ENCODE results near the gene ILDR1. TPM values are rescaled to one million over a fixed set of nuclear protein-coding genes. Genes with fewer than 3 reads are reported as not detected.

The ILDR1 gene
- total and polyA plus RNA-seq, 9 donors: 0.48 to 3.0 (median 0.80) TPM; not detected in 3

DNA sequence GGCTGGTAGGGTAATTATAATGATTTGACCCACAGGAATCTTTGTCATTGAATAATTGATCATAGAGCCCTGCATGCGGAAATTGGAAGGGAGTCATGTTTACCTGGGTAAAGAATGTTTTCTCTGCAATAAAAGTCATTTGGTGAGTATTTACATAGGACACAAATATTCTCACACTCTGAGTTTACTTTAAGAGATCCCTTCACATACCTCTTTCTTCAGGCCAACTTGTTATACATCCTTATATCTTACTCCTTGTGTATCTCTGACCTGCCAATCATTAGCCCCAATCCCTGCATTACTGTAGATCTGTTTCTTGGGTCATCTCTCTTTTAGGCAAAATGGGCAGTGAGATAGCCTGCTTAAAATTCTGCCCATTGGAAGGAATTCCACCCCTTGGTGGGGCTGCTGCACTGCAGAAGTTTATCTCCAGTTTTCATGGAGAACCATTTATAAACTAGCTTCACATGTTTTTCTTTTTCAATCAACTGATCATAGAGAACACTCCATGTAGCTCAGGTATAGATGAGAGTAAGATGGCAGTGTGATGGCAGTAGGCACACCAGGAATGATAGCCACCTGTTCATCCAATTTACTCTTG is 46.2 kb downstream of the ILDR1 start:
- H3K4me1 ChIP-seq (ENCODE audit: insufficient read depth): no peaks in the 10 kb centered on the region
- whole genome bisulfite sequencing, 3 donors: 86 to 88% (median 87%) methylated on average over 1 of the region's 1 CpG
- DNase-seq: no peak
- H3K27ac ChIP-seq: no peak overlapping the region
- no peak for TF ChIP-seq POLR2A (IDR thresholded peaks at IDR 0.05)
- TF ChIP-seq, protein P1, sequence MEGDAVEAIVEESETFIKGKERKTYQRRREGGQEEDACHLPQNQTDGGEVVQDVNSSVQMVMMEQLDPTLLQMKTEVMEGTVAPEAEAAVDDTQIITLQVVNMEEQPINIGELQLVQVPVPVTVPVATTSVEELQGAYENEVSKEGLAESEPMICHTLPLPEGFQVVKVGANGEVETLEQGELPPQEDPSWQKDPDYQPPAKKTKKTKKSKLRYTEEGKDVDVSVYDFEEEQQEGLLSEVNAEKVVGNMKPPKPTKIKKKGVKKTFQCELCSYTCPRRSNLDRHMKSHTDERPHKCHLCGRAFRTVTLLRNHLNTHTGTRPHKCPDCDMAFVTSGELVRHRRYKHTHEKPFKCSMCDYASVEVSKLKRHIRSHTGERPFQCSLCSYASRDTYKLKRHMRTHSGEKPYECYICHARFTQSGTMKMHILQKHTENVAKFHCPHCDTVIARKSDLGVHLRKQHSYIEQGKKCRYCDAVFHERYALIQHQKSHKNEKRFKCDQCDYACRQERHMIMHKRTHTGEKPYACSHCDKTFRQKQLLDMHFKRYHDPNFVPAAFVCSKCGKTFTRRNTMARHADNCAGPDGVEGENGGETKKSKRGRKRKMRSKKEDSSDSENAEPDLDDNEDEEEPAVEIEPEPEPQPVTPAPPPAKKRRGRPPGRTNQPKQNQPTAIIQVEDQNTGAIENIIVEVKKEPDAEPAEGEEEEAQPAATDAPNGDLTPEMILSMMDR (IDR thresholded peaks at IDR 0.05): no peak
- no peak for TF ChIP-seq EP300 (IDR thresholded peaks at IDR 0.05)
- H3K36me3 ChIP-seq: no peaks in the 10 kb centered on the region
- intact Hi-C loops (cut with DNase I): no loop called here
- no peaks in the 10 kb centered on the region for H3K27me3 ChIP-seq
- no peak overlapping the region for H3K4me3 ChIP-seq
- no peaks in the 10 kb centered on the region for H3K9me3 ChIP-seq

GRCh38 chr3:121974601-121975111 is 47.4 kb downstream of the ILDR1 start:
- no peak overlapping the region for H3K4me3 ChIP-seq
- 84 to 85% (median 84%) methylated on average over 2 of the region's 2 CpGs for WGBS, 3 donors
- no peaks in the 10 kb centered on the region for H3K27me3 ChIP-seq
- no peak for DNase-seq
- no peaks in the 10 kb centered on the region for H3K9me3 ChIP-seq
- H3K36me3 ChIP-seq: no peaks in the 10 kb centered on the region
- H3K4me1 ChIP-seq (ENCODE audit: insufficient read depth): no peaks in the 10 kb centered on the region
- TF ChIP-seq, protein P1 (IDR thresholded peaks at IDR 0.05): no peak
- TF ChIP-seq EP300 (IDR thresholded peaks at IDR 0.05): no peak
- TF ChIP-seq POLR2A (IDR thresholded peaks at IDR 0.05): no peak
- H3K27ac ChIP-seq: no peak overlapping the region
- intact Hi-C loops (cut with DNase I): no loop called here

- H3K4me1 ChIP-seq (ENCODE audit: insufficient read depth): no peaks in the 10 kb centered on the region
- WGBS, 3 donors: 43 to 62% (median 52%) methylated on average over 1 of the region's 1 CpG
- H3K27me3 ChIP-seq: no peaks in the 10 kb centered on the region
- no peak overlapping the region for H3K27ac ChIP-seq
- DNase-seq: no peak
- TF ChIP-seq EP300 (IDR thresholded peaks at IDR 0.05) (no peak), POLR2A (IDR thresholded peaks at IDR 0.05) (no peak)
- TF ChIP-seq, protein P1 (IDR thresholded peaks at IDR 0.05): no peak
- intact Hi-C loops (cut with DNase I): no loop called here
- H3K9me3 ChIP-seq: no peaks in the 10 kb centered on the region
- H3K4me3 ChIP-seq: no peak overlapping the region
- H3K36me3 ChIP-seq: no peaks in the 10 kb centered on the region
These were observed 52.0 kb downstream of the ILDR1 start for GRCh38 chr3:121970047-121970446.

DNA sequence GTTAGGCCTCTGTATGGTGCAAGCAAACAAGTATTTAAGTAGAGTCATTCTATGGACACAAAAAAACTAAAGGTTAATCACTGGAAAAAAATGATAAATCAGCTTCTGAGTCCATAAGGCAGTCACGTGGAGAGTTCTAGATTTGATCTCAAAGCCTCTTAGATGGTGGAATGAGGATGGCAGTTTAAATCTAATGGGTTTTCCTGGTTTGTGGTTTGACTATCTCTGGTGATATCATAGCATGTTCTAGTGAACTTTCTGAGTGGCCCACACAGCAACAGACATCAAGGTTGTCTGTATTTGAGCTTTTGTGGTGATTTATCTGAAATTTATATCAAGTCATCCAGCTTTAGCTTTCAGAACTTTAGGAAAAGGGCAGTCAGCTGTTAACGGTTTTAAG is 52.4 kb downstream of the ILDR1 start:
- 72 to 79% (median 77%) methylated on average over 2 of the region's 2 CpGs for WGBS, 3 donors
- intact Hi-C loops (cut with DNase I): no loop called here
- Histone ChIP-seq H3K4me1 (ENCODE audit: insufficient read depth) (no peaks in the 10 kb centered on the region), H3K4me3 (no peak overlapping the region), H3K27me3 (no peaks in the 10 kb centered on the region), H3K27ac (no peak overlapping the region), H3K9me3 (no peaks in the 10 kb centered on the region), H3K36me3 (no peaks in the 10 kb centered on the region)
- TF ChIP-seq, protein P1 (IDR thresholded peaks at IDR 0.05): no peak
- TF ChIP-seq EP300 (IDR thresholded peaks at IDR 0.05): no peak
- no peak for TF ChIP-seq POLR2A (IDR thresholded peaks at IDR 0.05)
- DNase-seq: no peak
